GM11168 (cell line): ENCODE results near the gene BNC2.
"Not testable (repeated sequence)": the region's sequence is repeated elsewhere in the genome, so short reads cannot be mapped to it uniquely, and the experiment has no call there.

Experiments used
- in situ Hi-C: fragments of 300-500 bp; cut with MboI; formaldehyde crosslinking; loops from one replicate; pipeline ENCODE4 v1.12.0; 2022; ENCODE audit warnings: low sequenced_read_pairs; ENCODE audit not compliant: unreplicated experiment

The BNC2 gene

GRCh38 chr9:16442622-16443021, 427.8 kb downstream of the BNC2 start:
- in situ Hi-C loops = no loop called here

DNA sequence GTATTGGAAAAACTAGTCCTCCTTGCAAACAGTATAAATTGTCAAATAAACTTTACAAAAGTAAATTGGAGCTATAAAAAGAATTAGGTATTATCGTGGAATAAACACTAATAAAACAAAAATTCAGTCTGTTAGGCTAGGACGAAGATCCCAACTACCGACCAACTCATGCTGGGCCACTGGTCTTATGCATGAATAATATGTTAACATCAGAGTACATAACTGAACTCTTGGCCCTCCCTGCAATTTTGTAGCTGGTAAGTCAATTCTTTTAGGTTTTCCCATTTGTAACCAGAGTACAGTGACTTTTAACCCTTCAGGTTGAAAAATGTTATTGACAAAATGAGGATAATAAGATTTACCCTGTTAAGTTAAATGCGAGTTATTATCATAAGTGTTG, 428.7 kb downstream of the BNC2 start:
- in situ Hi-C loops = no loop called here

GRCh38 chr9:16438831-16439230, 431.6 kb downstream of the BNC2 start:
- in situ Hi-C loops = not testable (repeated sequence)

DNA sequence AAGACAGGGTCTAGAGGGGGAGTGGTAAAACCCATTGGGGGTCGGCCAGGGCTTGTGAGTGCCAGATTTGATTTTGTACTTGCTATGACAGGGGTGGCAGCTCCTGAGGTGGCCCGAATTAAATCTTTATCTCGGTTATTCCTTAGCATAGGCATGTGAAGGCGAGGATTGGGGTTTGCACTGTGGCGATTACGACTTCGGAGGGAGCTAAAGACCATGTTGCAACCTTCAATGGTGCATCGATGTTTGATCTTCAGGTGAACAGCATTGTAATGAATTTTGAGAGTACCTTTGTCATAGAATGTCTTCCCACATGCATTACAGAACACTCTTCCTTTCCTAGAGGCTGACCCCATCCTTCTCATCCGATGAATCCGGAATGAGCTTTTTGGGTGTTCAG, 433.9 kb downstream of the BNC2 start:
- in situ Hi-C loops = no loop called here

DNA sequence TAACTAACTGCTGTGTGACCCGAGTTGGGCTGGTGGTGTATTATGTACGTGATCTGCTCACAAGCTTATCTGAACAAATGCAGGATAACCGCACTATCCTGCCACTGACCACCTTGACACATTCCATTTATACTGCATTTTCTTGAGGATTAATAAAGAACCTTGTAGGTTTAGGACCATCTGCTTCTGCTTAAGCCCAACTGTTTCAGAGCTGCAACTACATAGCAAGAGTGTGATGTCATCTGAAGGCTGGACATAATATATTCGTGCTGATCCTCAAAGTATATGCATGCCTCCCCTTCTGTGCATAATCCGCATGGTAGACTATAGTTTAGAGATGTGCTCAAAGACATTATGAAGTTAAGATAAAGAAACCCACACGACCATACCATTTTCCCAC, 435.9 kb downstream of the BNC2 start:
- in situ Hi-C loops = no loop called here

- in situ Hi-C loops = no loop called here
Observed at GRCh38 chr9:16433494-16433893, 437.0 kb downstream of the BNC2 start.

DNA sequence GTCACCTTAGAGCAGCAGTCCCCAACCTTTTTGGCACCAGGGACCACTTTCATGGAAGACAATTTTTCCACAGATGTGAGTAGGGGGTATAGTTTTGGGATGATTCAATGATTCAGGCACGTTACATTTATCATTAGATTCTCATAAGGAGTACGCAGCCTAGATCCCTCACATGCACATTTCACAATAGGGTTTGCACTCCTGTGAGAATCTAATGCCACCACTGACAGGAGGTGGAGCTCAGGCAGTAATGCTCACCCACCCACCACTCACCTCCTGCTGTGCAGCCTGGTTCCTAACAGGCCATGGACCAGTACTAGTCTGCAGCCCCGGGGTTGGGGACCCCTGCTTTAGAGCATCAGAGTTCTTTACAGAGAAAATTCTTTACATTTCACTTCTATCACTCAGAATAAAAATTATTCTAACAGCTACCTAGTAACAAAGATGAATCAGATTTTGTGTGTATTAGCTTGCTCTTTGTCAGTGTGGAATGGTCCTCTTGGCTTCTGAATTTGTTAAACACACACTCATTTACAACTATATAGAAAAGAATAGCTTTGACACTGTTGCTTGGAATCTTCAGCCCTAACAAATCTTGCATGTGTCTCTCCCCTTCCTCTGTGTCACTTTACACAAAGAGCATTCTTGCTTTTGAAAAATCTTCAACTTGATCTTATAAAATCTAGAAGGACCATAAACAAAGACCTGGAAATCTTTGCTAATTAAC, 438.6 kb downstream of the BNC2 start:
- in situ Hi-C loops = no loop called here

DNA sequence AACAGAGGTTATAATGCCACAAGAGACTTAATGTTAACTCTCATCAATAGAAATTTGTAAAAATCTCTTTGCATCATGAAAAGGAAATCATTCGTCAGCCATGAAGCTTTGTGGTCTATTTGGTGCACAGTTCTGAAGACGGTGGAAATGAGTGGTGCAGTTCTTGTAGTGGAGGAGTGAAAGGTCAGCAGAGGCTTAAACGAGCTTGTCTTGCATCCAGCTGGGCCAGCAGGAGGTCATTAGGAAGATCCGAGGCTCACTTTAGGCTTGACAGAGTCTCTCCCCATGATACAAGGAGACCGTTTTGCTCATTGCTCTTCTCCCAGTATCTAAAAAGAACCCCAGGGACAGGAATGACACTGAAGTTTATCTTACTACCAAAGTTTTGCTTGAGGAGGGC, 440.8 kb downstream of the BNC2 start:
- in situ Hi-C loops = no loop called here

DNA sequence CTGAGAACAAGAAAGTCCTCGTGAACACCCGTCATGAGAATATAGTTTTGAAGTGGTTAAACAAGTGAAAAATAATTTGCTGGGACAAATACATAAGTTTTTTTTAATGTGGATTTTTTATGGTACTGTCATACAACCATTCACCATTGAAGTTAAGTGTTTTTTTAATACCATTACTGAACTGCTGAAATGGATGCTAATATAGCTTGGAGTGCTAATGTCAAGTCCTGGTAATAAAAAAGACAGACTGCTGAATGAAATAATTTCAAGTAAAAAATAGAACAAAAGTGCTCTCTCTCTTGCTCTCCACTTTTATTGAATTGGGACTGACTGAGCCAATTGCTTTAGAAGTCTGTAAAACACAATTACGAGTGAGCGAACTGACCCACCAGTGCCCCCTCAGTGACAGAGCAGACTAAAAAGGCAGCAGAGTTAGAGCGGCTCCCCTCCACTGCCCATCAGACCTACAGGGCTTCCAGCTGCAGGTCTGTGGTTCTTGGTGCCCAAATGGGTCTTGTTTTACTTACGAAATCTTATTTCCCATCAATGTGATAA, 442.5 kb downstream of the BNC2 start:
- in situ Hi-C loops = no loop called here

- in situ Hi-C loops = no loop called here
Observed at GRCh38 chr9:16426716-16427115, 443.8 kb downstream of the BNC2 start.

- in situ Hi-C loops = no loop called here
Observed at GRCh38 chr9:16425562-16426231, 444.8 kb downstream of the BNC2 start.

DNA sequence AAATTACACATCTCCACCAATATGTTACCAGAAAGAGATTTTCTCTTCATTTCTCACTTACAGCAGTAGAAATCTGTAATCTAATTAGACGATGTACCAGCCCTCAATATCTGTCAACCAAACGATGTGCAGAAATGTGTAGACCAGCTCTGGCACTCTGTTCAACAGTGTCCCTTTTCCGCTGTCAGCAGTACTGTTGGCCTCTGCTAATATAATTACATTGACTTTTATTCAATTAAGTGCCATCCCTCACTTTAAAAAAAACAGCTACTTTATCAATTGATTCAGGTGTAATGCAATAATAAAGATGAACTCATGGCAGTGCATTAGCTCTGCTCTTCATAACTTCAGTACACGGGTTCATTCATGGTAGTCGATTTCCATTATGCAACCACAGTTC, 448.4 kb downstream of the BNC2 start:
- in situ Hi-C loops = no loop called here

GRCh38 chr9:16421532-16421931, 448.9 kb downstream of the BNC2 start:
- in situ Hi-C loops = no loop called here

DNA sequence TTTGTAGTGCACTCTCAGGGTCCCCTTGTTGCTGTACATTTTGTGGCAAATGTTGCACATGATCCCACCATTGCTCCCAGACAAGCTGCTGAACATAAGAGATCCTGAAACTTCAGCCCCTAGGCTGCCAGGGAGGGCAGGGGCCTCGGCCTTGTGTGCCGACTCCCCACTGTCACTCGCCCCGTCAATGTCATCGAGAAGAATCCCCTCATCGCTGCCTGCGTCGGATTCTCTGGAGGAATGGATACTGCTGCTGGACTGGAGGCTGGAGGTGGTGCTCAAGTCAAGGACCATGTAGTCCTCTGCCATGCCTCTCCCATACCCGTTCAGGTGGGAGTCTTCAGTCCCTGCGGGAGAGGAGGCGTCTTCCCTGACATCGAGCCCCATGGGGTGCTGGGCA, 451.3 kb downstream of the BNC2 start:
- in situ Hi-C loops = no loop called here

DNA sequence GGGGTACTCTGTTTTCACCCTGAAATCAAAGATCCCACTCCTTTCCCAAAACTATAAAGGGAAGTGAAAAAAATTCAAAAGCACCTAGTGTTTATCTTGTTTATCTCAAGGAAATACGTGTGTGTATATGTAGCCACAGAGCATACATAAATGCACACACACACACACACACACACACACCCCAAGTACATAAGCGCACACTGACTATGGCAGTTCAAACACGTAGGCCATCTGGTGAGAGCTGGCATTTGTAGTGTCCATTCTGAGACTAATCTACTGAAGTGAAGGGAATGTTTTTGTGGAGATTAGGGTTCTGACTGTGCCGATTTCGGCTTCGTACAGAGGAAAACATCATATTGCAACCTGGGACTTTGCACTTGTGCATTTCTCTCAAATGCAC, 451.7 kb downstream of the BNC2 start:
- in situ Hi-C loops = no loop called here

- in situ Hi-C loops = no loop called here
Observed at GRCh38 chr9:16417749-16418148, 452.7 kb downstream of the BNC2 start.

DNA sequence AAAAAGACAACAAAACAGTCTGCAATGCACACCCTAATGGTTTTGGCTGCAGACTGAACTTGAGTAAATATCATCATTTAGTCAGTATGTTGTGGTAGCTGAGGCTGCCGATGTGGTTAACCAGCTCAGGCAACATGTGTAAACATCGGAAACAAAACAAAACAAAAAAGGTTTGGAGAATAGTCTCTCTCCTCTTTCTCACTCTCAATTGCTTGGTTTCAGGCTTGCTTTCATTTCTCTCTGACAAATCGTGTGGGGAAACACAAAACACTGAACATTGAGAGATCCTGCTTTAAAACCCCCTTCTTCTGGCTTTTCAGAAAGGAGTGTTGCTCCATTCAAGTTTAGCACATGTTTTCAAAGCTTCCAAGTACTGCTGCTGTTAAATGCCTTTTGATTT, 453.3 kb downstream of the BNC2 start:
- in situ Hi-C loops = no loop called here

DNA sequence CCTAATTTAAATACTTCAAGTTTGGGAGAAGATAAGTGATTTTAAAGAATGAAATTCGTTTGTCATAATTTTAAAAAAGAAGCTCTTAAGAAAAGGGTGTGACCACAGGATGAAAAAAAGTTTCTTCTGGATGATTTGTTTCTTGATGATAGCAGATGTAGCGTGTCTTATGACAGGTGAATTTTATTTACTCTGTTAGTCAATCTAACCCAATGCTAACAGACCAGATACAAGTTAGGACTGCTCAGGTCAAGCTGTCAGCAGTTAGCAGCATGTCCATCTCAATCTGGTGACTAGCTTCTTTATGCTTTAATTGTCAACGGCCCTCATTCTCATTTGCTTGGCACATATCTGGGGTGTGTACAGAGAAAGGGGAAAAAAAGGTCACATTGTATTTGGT, 456.0 kb downstream of the BNC2 start:
- in situ Hi-C loops = no loop called here

- in situ Hi-C loops = no loop called here
Observed at GRCh38 chr9:16413509-16414016, 456.9 kb downstream of the BNC2 start.

GRCh38 chr9:16412740-16413139, 457.7 kb downstream of the BNC2 start:
- in situ Hi-C loops = no loop called here

GRCh38 chr9:16411311-16411710, 459.2 kb downstream of the BNC2 start:
- in situ Hi-C loops = no loop called here
